G401 (cell line): Measurements from ENCODE around the gene BCL7C. TPM values are rescaled to one million over a fixed set of nuclear protein-coding genes. Genes with fewer than 3 reads are reported as not detected.

Experiments
- DNase-seq: peaks from one replicate; pipeline ENCODE4 v3.0.0-alpha.2; 2015; ENCODE audit warnings: low spot score
- in situ Hi-C: cut with HindIII; loops from 2 replicates; pipeline ENCODE4 v1.10.0; 2016; ENCODE audit warnings: low sequenced_read_pairs, mixed read lengths
- total RNA-seq: library from RNA; depleted of rRNA; stranded (reverse); fragments of >200 nt; shearing (Covaris generic); gene quantifications from 2 replicates; pipeline ENCODE4 v1.2.3, GENCODE V29; 2014; rRNA removed

Gene BCL7C
- total RNA-seq, 1 experiment from 2014 or later: 58.1 TPM

- in situ Hi-C loops: no loop called here
- DNase-seq: no peak
Measured at GRCh38 chr16:30840611-30841010, 53.3 kb downstream of the BCL7C start.

DNA sequence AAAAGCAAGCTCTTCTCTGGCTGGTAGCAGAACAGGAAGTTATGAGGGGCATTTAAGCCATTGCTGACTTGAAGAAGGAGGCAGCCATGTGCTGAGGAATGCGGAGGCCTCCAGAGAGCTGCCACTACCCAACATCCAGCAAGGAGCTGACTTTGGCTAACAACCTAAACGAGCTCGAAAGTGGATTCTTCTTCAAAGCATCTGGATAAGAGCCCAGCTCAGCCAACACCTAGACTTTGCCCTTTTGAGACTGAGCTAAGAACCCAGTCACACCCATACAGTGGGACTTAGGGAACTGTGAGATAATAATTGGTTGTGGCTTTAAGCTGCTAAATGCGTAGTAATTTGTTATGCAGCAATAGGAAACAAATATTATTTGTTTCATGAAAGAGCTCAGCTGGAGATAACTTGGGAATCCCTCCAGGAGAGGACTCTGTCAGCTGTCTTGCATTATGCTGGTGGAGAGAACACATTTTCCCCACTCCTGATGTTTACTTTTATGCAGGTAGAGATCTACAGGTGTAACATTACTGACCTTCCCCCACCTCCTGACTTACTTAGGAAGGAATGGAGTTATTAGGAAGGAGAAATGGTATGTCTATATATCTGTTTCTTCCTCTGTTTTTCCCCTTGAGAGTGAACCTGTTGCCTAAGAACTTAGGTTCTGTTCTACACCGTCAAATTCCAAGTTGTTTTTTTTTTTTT lies 54.2 kb downstream of the BCL7C start:
- in situ Hi-C loops: no loop called here
- no peak for DNase-seq

GRCh38 chr16:30838876-30839471 lies 54.9 kb downstream of the BCL7C start:
- in situ Hi-C loops: no loop called here
- no peak for DNase-seq

GRCh38 chr16:30837904-30838303 lies 56.0 kb downstream of the BCL7C start:
- DNase-seq: no peak
- in situ Hi-C loops: no loop called here

Other genes starting within 250 kb of the BCL7C start
- gene PRR14, start 243.1 kb downstream of the BCL7C start, total RNA-seq: 2.4 and 5.4 TPM in 2 replicates
- gene FBRS, start 235.6 kb downstream of the BCL7C start, total RNA-seq: 20.3 and 24.1 TPM in 2 replicates
- 3.6 and 4.1 TPM in 2 replicates for gene SRCAP, start 194.9 kb downstream of the BCL7C start, total RNA-seq
- 35.9 TPM in 2 replicates for gene PHKG2, start 145.7 kb downstream of the BCL7C start, total RNA-seq
- gene CFAP119, start 132.0 kb downstream of the BCL7C start, total RNA-seq: 2.4 and 6.5 TPM in 2 replicates
- 136 and 189 TPM in 2 replicates for gene RNF40, start 131.8 kb downstream of the BCL7C start, total RNA-seq
- gene ZNF629, start 106.9 kb downstream of the BCL7C start, total RNA-seq: 18.4 and 27.6 TPM in 2 replicates
- 2.1 and 2.4 TPM in 2 replicates for gene CTF1, start 2.5 kb upstream of the BCL7C start, total RNA-seq
- 67.1 and 85.6 TPM in 2 replicates for gene FBXL19, start 29.5 kb upstream of the BCL7C start, total RNA-seq
- gene ORAI3, start 55.0 kb upstream of the BCL7C start, total RNA-seq: 57.6 and 62.8 TPM in 2 replicates
- gene SETD1A, start 63.7 kb upstream of the BCL7C start, total RNA-seq: 0.51 and 1.1 TPM in 2 replicates
- 21.7 and 23.6 TPM in 2 replicates for gene HSD3B7, start 91.1 kb upstream of the BCL7C start, total RNA-seq
- 0.37 and 5.4 TPM in 2 replicates for gene STX1B, start 116.6 kb upstream of the BCL7C start, total RNA-seq
- gene STX4, start 139.5 kb upstream of the BCL7C start, total RNA-seq: 54.0 and 54.8 TPM in 2 replicates
- gene ZNF668, start 180.2 kb upstream of the BCL7C start, total RNA-seq: 27.9 and 52.0 TPM in 2 replicates
- 12.0 and 21.2 TPM in 2 replicates for gene ZNF646, start 180.3 kb upstream of the BCL7C start, total RNA-seq
- 0.44 and 2.8 TPM in 2 replicates for gene PRSS53, start 194.9 kb upstream of the BCL7C start, total RNA-seq
- gene VKORC1, start 200.7 kb upstream of the BCL7C start, total RNA-seq: 121 and 129 TPM in 2 replicates
- 52.5 and 55.3 TPM in 2 replicates for gene BCKDK, start 214.3 kb upstream of the BCL7C start, total RNA-seq
- gene KAT8, start 223.6 kb upstream of the BCL7C start, total RNA-seq: 86.9 and 88.7 TPM in 2 replicates
- 4.6 TPM in 1 of 2 replicates, not detected in the other for gene PRSS8, start 241.7 kb upstream of the BCL7C start, total RNA-seq